NCI-H1092 (cell line): ENCODE data around the gene PRKAG2.
"Not testable (repeated sequence)": the region's sequence is repeated elsewhere in the genome, so short reads cannot be mapped to it uniquely, and the experiment has no call there.

Experiments used
- DNase-seq: peaks from one replicate; lab custom pipeline; 2025; lab: John Stamatoyannopoulos, UW

Gene PRKAG2

GRCh38 chr7:151850491-151851124 is 26.3 kb downstream of the PRKAG2 start:
- no peak for DNase-seq

DNA sequence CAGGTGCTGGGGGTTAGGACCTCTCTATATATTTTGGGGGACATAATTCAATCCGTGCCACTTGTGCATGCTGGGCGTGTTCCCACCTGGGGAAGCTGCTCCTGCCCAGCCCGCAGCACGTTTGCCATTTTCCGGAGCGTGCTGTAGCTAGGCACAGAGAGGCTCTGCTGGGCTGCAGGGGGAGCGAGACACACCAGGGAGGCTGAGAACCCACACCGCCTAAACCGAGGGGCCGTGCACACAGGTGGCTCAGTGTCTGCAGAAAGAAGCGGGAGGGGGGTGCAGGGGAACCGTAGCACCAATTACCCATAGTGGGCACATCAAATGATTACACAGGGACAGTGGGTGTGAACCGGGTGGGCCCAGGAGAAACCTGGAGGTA is 27.0 kb downstream of the PRKAG2 start:
- no peak for DNase-seq

GRCh38 chr7:151849008-151849878 is 27.7 kb downstream of the PRKAG2 start:
- DNase-seq, result no peak

- DNase-seq, result no peak
Observed at GRCh38 chr7:151847681-151848081, 29.2 kb downstream of the PRKAG2 start.

- no peak for DNase-seq
Observed at GRCh38 chr7:151847136-151847535, 29.8 kb downstream of the PRKAG2 start.

GRCh38 chr7:151845412-151846205 is 31.3 kb downstream of the PRKAG2 start:
- DNase-seq, result no peak

GRCh38 chr7:151844825-151845200 is 32.1 kb downstream of the PRKAG2 start:
- no peak for DNase-seq

- no peak for DNase-seq
Observed at GRCh38 chr7:151844071-151844824, 32.7 kb downstream of the PRKAG2 start.

GRCh38 chr7:151843181-151843580 is 33.7 kb downstream of the PRKAG2 start:
- DNase-seq, result no peak

- not testable (repeated sequence) for DNase-seq
Observed at GRCh38 chr7:151841395-151842051, 35.4 kb downstream of the PRKAG2 start.

GRCh38 chr7:151840088-151840910 is 36.6 kb downstream of the PRKAG2 start:
- no peak for DNase-seq

GRCh38 chr7:151839451-151839921 is 37.4 kb downstream of the PRKAG2 start:
- DNase-seq, result no peak

GRCh38 chr7:151838861-151839381 is 38.0 kb downstream of the PRKAG2 start:
- DNase-seq, result no peak

DNA sequence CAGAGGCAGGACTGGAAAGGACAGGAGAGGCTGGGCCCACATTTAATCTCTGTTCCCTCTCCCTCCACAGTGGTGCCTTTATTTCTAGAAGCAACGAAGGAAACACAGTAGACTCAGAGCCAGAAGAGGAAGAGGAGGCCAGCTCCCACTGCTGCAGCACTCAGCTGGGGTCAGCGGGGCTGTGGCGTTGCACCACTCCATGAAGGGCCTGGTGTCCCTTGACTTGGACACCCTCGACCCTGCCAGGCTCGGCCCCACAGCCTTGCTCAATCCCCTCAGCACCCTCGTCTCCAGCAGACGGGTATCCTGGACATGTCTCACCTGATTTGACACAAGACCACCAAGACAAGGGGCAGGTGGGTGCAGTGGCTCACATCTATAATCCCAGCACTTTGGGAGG is 38.8 kb downstream of the PRKAG2 start:
- DNase-seq, result no peak

DNA sequence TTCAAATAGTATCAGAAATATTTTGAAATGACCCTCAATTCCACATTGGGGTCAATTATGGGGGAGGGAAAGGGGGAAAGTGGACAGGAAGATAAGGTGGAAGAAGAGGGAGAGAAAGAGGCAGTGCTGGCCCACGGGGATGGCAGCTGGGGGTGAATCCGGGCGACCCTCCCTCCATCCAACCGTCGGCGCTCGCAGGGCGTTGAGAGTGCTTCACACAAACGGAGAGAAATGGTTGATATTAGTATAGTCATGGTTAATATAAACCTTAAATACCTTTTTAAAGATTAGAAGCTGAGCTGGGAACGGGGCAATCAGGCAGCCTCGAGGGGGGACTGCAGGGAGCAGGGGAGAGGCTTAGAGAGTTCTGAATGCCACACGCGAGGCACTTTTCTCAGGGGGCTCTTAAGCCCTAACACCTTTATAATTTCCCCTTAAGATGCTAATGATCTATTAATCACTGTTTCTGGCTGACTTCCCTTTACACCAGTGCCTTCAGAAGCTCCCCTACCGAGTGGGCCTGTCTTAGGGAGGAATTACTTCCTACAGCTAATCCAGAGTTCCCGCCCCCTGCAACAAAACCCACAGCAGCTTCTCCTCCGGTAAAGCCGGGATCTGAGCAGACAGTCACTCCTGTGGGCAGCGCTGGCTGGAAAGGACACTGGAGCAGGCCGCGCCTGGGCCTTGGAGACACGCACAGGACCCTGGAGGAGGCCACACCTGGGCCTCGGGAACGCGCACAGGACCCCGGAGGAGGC is 39.5 kb downstream of the PRKAG2 start:
- DNase-seq, result no peak

DNA sequence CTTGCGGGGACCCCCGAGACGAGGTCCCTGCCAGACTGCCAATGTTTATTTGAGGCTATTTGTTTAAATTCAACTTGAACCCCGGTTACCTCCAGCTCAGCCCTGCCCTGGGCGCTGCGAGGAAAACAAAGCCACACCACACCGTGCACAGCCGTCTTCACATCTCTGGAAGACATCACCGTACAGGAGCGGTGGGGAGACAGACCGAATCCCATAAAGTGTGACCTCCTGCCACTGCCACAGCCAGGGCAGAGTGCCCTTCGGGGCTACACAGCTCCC is 40.0 kb downstream of the PRKAG2 start:
- no peak for DNase-seq

DNA sequence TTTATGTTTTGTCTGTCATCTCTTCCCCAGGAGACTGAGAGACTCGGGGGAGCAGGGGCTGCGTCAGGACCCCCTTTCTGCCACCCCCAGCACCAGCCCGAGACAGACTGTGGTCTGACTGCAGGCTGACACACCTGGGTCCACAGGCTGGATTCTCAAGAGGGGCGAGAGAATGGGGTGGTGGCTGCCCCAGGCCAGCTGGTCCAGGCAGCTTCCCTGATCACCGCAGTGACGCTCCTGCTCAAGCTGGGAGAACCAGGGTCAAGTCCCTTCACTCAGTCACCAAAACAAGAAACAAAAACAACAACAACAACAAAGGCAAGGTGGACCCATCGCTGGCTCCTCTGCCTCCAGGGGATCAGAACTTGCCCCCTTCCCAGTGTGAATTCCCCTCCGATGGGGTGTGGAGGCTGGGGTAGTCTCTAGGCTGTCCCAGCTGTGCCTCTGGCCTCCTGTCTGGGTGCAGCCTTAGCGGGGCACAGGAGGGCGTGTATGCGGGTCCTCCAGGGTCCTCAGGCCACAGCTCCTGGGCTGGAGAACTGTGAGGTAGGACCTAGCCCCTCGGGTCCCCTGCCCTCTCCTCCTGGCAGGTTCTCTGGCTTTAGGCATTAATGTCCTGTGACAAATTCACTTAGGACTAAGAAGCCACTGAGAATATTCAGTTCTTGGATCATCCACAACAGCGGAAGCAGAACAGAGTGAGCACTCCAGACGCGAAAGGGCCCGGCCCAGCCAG is 40.6 kb downstream of the PRKAG2 start:
- no peak for DNase-seq

GRCh38 chr7:151835636-151836035 is 41.3 kb downstream of the PRKAG2 start:
- DNase-seq, result no peak
